Limb (tissue), 2 donors: ENCODE data around the gene TXNRD2.
A peak's percentile ranks its signal among the peaks of the same experiment; 100 is the strongest.
"Not testable (repeated sequence)": the region's sequence is repeated elsewhere in the genome, so short reads cannot be mapped to it uniquely, and the experiment has no call there.

ENCODE experiments used
- DNase-seq, 2 donors: peaks; one replicate each; pipeline ENCODE4 v3.0.0-alpha.2; 2016; ENCODE audit errors: extremely low spot score in 2 of 2

TXNRD2 gene

GRCh38 chr22:19948057-19948760 is 6.6 kb upstream of the TXNRD2 start:
- DNase-seq: no peak

- DNase-seq: peak in 1 of 2 donors; percentile 68
Measured at GRCh38 chr22:19943082-19944026, 1.7 kb upstream of the TXNRD2 start.

GRCh38 chr22:19942157-19943081 is 801 bp upstream of the TXNRD2 start:
- DNase-seq: peak; percentile 61 to 63

GRCh38 chr22:19940536-19941364 is 868 bp downstream of the TXNRD2 start:
- no peak for DNase-seq

GRCh38 chr22:19937616-19938473 is 3.8 kb downstream of the TXNRD2 start:
- DNase-seq: no peak

- no peak for DNase-seq
Measured at GRCh38 chr22:19936513-19936912, 5.1 kb downstream of the TXNRD2 start.

GRCh38 chr22:19935123-19935718 is 6.4 kb downstream of the TXNRD2 start:
- DNase-seq: not testable (repeated sequence)

- no peak for DNase-seq
Measured at GRCh38 chr22:19933341-19934241, 8.0 kb downstream of the TXNRD2 start.

- DNase-seq: no peak
Measured at GRCh38 chr22:19932367-19933206, 9.0 kb downstream of the TXNRD2 start.

GRCh38 chr22:19931514-19931913 is 10.1 kb downstream of the TXNRD2 start:
- DNase-seq: no peak

- DNase-seq: no peak
Measured at GRCh38 chr22:19930551-19931486, 10.8 kb downstream of the TXNRD2 start.

- DNase-seq: no peak
Measured at GRCh38 chr22:19929586-19930550, 11.8 kb downstream of the TXNRD2 start.

- no peak for DNase-seq
Measured at GRCh38 chr22:19928207-19928606, 13.4 kb downstream of the TXNRD2 start.

- DNase-seq: no peak
Measured at GRCh38 chr22:19927696-19928095, 13.9 kb downstream of the TXNRD2 start.

GRCh38 chr22:19926028-19926427 is 15.6 kb downstream of the TXNRD2 start:
- not testable (repeated sequence) for DNase-seq
